ENCODE results near the gene PRH2.

The PRH2 gene

DNA sequence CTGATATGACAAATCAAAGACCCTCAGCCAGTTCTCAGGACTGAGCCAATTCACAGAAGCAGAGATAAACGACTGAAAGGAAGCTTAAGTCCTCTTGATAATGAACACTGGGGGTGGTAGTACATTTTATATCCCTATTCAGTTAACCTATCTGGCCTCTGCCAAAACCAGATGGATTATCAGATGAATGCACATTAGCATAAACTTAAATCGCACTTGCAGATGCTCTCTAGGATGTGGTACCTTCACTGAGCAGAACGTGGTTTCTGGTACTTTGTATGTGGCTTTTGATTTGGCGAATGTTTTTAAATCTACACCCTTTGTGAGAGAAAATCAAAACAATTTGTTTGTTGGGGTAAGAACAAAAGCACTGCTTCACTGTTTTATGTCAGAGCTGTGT lies 31.2 kb downstream of the PRH2 start:
- DNase-seq (ENCODE audit: low read depth, low spot score): no peak

DNA sequence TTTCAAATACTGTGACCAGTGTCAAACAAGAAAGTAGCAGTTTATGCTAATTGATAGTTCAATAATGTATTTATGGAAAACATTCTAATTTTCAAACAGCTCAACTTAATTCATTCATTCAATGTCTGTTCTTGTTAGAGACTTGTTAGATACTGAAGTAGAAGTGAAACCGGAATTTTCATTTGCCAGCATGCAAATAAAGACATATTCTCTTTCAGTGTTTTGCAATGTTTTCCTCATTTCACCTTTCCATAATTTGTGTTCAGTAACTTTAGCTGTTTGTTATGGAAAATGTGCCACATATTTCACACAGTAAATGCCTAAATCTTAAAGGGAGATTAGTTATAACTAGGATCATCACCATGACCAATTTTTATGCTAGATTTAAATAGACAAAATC lies 36.4 kb downstream of the PRH2 start:
- DNase-seq (ENCODE audit: low read depth, low spot score): no peak

DNA sequence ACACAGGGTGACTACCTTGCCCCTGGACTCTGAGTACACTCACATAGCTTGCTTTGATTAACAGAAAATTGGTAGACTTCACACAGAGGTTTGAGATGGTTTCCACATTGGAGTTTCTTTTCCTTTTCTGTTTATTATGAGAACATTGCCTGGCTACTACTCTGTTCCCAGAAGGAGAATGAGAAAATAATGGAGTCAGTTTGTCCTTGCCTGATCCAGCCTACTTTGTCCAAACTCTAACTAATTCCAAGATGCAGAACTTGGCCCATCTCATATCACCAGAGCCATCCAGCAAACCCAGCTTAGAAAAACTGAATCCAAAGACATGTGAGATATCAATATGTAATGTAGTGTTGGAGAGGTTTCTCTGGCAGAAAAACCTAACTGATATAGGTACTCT lies 37.3 kb downstream of the PRH2 start:
- no peak for DNase-seq (ENCODE audit: low read depth, low spot score)

DNA sequence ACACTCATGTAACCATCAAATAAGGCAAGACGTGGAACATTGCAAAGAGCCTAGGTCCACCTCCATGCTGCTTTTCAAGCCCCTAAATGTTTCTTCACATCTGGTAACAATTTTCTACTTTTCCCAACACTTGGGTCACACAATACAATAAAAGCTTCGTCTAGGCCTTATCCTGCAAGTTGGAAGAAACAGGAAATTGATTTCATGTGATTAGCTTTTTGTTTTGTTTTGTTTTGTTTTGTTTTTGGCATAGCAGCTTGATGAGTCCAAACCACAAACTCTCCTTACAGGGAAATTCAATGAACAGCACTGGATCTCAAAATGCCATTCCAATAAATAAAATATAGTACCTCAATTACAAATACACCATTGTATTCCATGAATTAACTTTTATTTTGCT lies 38.4 kb downstream of the PRH2 start:
- no peak for DNase-seq (ENCODE audit: low read depth, low spot score)

DNA sequence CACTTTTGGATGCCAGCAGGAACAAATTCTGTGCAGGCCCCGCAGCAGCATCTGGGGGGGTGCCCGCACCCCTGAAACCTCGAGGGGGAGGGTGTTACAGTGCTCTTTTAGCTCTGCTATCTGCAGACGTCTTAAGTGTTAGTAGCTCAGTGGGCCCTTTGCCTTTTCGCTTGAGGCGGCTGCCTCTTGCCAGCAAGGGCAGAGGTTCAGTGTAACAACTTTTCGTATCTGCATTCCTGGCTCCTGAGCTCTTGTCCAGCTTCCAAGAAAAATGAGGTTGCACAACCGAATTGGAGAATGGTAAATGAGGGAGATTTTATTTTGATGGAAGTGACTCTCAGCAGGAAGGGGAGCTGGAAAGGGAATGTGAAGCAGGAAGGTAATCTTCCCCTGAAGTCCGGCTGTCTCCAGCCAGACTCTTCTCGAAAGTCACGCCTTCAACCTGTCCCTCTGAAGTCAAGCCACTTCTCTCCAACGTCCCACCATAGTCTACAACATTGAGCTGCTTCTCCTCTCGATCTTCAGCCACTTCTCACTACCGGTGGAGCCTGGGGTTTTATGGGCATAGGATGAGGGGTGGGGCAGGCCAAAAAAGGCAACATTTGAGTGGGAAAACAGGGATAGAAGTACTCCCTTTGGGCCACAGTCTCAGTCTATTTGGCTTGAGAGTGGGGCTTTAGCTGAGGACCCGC lies 39.9 kb downstream of the PRH2 start:
- no peak for DNase-seq (ENCODE audit: low read depth, low spot score)

DNA sequence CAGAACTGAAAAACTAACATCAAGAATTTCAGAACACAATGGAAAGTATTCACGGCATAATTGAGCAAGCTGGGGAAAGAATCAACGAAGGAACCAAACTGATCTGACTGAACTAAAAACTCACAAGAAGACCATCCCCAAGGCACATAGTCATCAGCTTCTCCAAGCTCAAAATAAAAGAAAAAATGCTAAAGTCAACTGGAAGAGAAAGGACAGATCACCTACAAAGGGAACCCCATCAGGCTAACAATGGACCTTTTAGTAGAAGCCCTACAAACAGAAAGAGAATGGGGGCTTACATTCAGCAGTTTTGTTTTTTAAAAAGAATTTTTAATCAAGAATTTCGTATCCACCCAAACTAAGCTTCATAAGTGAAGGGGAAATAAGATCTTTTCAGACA lies 45.9 kb downstream of the PRH2 start:
- DNase-seq (ENCODE audit: low read depth, low spot score): no peak

DNA sequence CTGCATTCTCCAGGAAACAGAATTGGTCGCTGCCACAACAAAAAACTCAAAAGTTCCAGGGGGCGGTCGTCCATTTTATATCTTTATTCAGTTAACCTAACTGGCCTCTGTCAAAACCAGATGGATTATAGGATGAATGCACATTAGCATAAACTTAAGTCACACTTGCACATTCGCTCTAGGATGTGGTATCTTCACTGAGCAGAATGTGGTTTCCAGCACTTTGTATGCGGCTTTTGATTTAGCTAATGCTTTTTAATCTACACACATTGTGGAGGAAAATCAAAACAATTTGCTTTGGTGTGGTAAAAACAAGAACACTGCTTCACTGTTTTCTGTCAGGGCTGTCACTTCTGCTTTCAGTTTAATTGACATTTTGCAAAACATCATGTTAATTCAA lies 53.2 kb downstream of the PRH2 start:
- no peak for DNase-seq (ENCODE audit: low read depth, low spot score)

Data from ELF-1 (cell line).